ENCODE data around the gene CLEC12A.

The CLEC12A gene

DNA sequence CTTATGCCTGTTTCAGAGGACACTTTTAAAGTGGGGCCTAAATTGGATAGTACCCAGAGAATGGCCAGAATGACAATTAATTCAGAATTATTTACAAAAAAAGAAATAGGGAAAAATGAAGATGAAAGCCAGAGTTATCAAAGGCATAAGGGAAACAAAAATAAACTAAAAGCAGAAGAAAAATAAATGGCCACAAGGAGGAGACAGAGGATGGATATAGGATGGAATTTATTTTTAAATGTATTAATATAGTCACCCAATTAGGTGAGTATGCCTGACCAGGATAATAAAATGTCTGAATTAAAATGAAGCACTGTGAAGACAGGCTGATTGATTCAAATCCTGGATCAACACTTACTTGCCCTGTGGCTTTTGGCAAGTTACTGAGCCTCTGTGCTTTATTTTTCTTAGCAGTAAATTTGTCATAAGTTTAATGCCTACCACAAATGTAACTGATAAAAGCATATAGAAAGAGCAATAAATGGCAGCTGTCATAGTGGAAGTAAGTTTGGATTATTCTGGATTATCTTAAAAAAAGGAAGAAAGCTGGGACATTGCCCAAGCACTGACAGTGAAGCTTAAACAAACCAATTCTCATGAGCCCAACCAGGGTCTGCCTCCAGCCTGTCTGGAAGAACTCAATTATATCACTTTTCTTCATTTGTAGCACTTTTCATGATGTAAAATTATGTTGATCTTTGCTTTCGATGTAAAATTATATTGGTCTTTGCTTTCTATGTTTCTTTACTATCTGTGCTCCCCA lies 62.8 kb downstream of the CLEC12A start:
- no peak overlapping the region for H3K27ac Mint-ChIP-seq
- peaks cover 2% of the 10 kb centered on the region for H3K27me3 Mint-ChIP-seq
- no peaks in the 10 kb centered on the region for H3K36me3 Mint-ChIP-seq
- no peak overlapping the region for H3K4me3 Mint-ChIP-seq
- H3K9me3 Mint-ChIP-seq (ENCODE audit: low read depth), result no peaks in the 10 kb centered on the region
- no peaks in the 10 kb centered on the region for H3K4me1 Mint-ChIP-seq (ENCODE audit: low read depth)
